SU-DHL-6 (cell line): ENCODE data around the gene ATP11C.
"Not testable (repeated sequence)": the region's sequence is repeated elsewhere in the genome, so short reads cannot be mapped to it uniquely, and the experiment has no call there.

ENCODE experiments used
- H2AFZ ChIP-seq: fragments of 200-600 bp; sonication (generic); 2 replicates; pipeline ENCODE4 v1.6.1; 2014; ENCODE audit warnings: low read depth, mild to moderate bottlenecking, moderate library complexity, mixed read lengths, antibody characterized with exemption, low read length; ENCODE audit not compliant: severe bottlenecking
- H3F3A ChIP-seq: fragments of 200-600 bp; shearing (Covaris generic); 2 replicates; pipeline ENCODE4 v1.6.0; 2016; ENCODE audit warnings: antibody characterized with exemption, mild to moderate bottlenecking; ENCODE audit not compliant: insufficient read depth
- H3K27ac ChIP-seq: fragments of 200-600 bp; sonication (generic); 2 replicates; pipeline ENCODE4 v1.5.1; 2016; ENCODE audit warnings: low read depth, mild to moderate bottlenecking, low read length, moderate library complexity, mixed read lengths
- H3K27me3 ChIP-seq: fragments of 200-600 bp; sonication (generic), shearing (Covaris generic); 2 replicates; pipeline ENCODE4 v1.6.0; 2014; ENCODE audit warnings: mild to moderate bottlenecking, low read length
- H3K36me3 ChIP-seq: fragments of 200-600 bp; sonication (generic); 2 replicates; pipeline ENCODE4 v1.6.1; 2014; ENCODE audit warnings: mild to moderate bottlenecking, low read length, mixed read lengths
- H3K4me2 ChIP-seq: fragments of 300-600, 200-600 bp; shearing (Covaris generic), sonication (generic); 2 replicates; pipeline ENCODE4 v1.6.0; 2014; ENCODE audit warnings: low read length, low read depth, mild to moderate bottlenecking; ENCODE audit not compliant: poor library complexity, severe bottlenecking
- H3K4me3 ChIP-seq: fragments of 200-600 bp; sonication (generic); 2 replicates; pipeline ENCODE4 v1.5.1; 2014; ENCODE audit warnings: antibody characterized with exemption, low read length, mild to moderate bottlenecking, mixed read lengths; ENCODE audit not compliant: insufficient read depth, poor library complexity, severe bottlenecking
- H3K79me2 ChIP-seq: fragments of 200-600 bp; sonication (generic); 2 replicates; pipeline ENCODE4 v1.6.1; 2014; ENCODE audit warnings: mild to moderate bottlenecking, low read length, moderate library complexity; ENCODE audit not compliant: insufficient read depth
- H3K9ac ChIP-seq: fragments of 200-600 bp; sonication (generic); 2 replicates; pipeline ENCODE4 v1.7.0; 2014; ENCODE audit warnings: mild to moderate bottlenecking, low read length
- H3K9me2 ChIP-seq: fragments of 200-600 bp; sonication (generic); replicated peaks from 2 replicates; pipeline ENCODE4 v1.6.1; 2014; ENCODE audit warnings: low read length; ENCODE audit not compliant: insufficient read depth
- H3K9me3 ChIP-seq: fragments of 200-600 bp; sonication (generic); 2 replicates; pipeline ENCODE4 v1.6.1; 2014; ENCODE audit warnings: low read length, mixed read lengths; ENCODE audit not compliant: insufficient read depth
- H4K20me1 ChIP-seq: fragments of 200-600 bp; sonication (generic); 2 replicates; pipeline ENCODE4 v1.6.1; 2014; ENCODE audit warnings: low read depth, mild to moderate bottlenecking, antibody characterized with exemption, low read length, moderate library complexity, mixed read lengths
- EZH2phosphoT487 ChIP-seq: fragments of 200-600 bp; sonication (generic), shearing (Covaris generic); conservative IDR thresholded peaks from 2 replicates; pipeline ENCODE4 v1.6.1; 2018; ENCODE audit warnings: mild to moderate bottlenecking, antibody characterized with exemption, low read length, moderate library complexity, mixed read lengths
- TF ChIP-seq, protein P1 (sequence below): fragments of 200-600 bp; sonication (generic); IDR thresholded peaks from one replicate; pipeline ENCODE4 v1.5.1; 2017; ENCODE audit warnings: antibody characterized with exemption, mild to moderate bottlenecking, low read length, moderate library complexity; ENCODE audit not compliant: insufficient read depth, poor library complexity, severe bottlenecking

The ATP11C gene

DNA sequence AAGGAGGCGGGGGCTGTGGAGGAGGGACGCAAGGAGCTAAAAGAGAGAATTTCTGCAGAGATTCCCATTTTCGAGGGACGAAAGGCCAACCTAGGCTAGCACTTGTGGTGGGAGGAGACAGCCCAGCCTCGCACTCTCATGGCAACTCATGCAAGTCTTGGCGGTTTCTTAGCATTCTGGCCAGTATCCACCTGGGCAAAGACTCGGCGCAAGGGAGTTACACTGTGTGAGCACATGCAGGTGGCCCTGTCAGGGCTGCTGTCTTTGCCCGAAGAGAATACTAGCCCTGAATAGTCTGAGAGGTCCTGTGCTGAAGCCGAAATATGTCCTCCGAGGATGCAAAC is 240.4 kb downstream of the ATP11C start:
- no peak overlapping the region for H2AFZ ChIP-seq

DNA sequence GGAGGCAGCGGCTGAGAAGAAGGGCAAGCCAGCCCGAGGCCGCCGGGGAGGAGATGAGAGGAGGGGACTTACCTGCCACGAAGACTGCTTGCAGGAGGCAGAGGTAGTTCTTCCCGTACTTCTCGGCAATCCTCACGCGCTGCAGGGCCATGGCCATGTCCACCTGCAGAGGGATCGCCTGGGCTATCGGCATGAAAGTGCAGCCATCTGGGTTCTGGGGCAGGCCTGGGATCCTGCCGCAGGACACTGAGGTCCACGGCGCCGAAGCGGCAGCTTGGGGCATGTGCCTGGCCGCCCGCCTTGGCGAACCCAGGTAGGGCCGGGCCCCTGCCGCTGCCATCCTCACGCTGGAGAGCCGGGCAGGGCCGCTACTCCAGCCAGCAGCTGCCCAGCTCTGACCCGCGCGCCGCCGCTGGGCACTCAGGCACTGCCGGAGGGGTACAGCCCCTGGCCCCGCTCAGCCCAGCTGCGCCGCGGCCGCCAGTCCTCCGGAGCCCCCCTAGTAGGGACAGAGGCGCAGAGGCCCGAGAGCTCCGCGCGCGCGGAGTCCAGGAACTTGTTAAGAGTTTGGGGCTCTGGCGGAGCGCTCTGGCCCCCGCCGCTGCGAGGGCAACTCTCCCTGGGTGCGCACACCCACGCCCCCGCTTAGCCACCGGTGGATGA is 240.9 kb downstream of the ATP11C start:
- TF ChIP-seq EZH2phosphoT487 = no peak
- TF ChIP-seq, protein P1, sequence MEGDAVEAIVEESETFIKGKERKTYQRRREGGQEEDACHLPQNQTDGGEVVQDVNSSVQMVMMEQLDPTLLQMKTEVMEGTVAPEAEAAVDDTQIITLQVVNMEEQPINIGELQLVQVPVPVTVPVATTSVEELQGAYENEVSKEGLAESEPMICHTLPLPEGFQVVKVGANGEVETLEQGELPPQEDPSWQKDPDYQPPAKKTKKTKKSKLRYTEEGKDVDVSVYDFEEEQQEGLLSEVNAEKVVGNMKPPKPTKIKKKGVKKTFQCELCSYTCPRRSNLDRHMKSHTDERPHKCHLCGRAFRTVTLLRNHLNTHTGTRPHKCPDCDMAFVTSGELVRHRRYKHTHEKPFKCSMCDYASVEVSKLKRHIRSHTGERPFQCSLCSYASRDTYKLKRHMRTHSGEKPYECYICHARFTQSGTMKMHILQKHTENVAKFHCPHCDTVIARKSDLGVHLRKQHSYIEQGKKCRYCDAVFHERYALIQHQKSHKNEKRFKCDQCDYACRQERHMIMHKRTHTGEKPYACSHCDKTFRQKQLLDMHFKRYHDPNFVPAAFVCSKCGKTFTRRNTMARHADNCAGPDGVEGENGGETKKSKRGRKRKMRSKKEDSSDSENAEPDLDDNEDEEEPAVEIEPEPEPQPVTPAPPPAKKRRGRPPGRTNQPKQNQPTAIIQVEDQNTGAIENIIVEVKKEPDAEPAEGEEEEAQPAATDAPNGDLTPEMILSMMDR = no peak
- H3K9me3 ChIP-seq = no peaks in the 10 kb centered on the region
- no peaks in the 10 kb centered on the region for H4K20me1 ChIP-seq
- H2AFZ ChIP-seq = no peak overlapping the region
- no peaks in the 10 kb centered on the region for H3F3A ChIP-seq
- no peaks in the 10 kb centered on the region for H3K27me3 ChIP-seq
- no peaks in the 10 kb centered on the region for H3K9me2 ChIP-seq
- no peaks in the 10 kb centered on the region for H3K36me3 ChIP-seq
- no peak overlapping the region for H3K4me3 ChIP-seq
- H3K79me2 ChIP-seq = no peaks in the 10 kb centered on the region
- no peak overlapping the region for H3K4me2 ChIP-seq
- no peak overlapping the region for H3K9ac ChIP-seq
- H3K27ac ChIP-seq = no peak overlapping the region

More for the DNA sequence above, 240.4 kb downstream of the ATP11C start:
- no peaks in the 10 kb centered on the region for H3K9me3 ChIP-seq
- H3K79me2 ChIP-seq = no peaks in the 10 kb centered on the region
- H3K27me3 ChIP-seq = no peaks in the 10 kb centered on the region
- H3K9ac ChIP-seq = no peak overlapping the region
- no peaks in the 10 kb centered on the region for H4K20me1 ChIP-seq
- H3K27ac ChIP-seq = no peak overlapping the region
- no peak overlapping the region for H3K4me2 ChIP-seq
- no peak overlapping the region for H3K4me3 ChIP-seq
- H3F3A ChIP-seq = no peaks in the 10 kb centered on the region
- H3K9me2 ChIP-seq = no peaks in the 10 kb centered on the region
- no peak for TF ChIP-seq EZH2phosphoT487
- TF ChIP-seq, protein P1 = no peak
- H3K36me3 ChIP-seq = no peaks in the 10 kb centered on the region

DNA sequence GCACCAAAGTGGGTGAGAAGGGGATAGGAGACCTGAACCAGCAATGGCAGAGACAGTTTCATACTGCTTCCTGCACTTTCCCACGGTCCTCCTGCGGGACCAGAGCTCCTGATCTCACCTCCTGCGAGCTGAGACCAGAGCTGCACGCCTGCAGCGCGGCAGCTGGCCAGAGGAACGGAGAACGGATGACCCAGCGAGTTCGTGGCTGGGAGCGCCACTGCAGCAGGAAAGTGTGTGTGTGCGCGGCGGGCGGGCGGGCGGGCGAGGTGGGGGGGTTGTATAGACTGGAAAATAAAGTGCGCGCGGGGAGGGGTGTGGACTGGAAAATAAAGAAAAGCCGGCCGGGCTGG is 241.4 kb downstream of the ATP11C start:
- Histone ChIP-seq H3F3A (no peaks in the 10 kb centered on the region), H4K20me1 (no peaks in the 10 kb centered on the region), H3K27me3 (no peaks in the 10 kb centered on the region), H3K27ac (no peak overlapping the region), H3K9ac (no peak overlapping the region), H3K79me2 (no peaks in the 10 kb centered on the region), H3K4me3 (no peak overlapping the region), H3K9me2 (no peaks in the 10 kb centered on the region), H2AFZ (no peak overlapping the region), H3K36me3 (no peaks in the 10 kb centered on the region), H3K9me3 (no peaks in the 10 kb centered on the region), H3K4me2 (no peak overlapping the region)
- TF ChIP-seq EZH2phosphoT487 = no peak
- TF ChIP-seq, protein P1 = no peak

DNA sequence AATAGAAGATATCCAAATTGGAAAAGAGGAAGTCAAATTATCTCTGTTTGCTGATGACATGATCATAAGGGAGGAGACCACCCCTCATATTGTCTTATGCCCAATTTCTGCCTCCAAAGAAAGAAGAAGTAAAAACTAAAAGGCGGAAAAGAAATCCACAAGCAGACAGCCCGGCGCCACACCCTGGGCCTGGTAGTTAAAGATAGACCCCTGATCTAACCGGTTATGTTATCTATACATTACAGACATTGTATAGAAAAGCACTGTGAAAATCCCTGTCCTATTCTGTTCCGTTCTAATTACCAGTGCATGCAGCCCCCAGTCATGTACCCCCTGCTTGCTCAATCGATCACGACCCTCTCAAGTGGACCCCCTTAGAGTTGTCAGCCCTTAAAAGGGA is 247.7 kb downstream of the ATP11C start:
- H3K4me2 ChIP-seq, H3K36me3 ChIP-seq, H3F3A ChIP-seq, H3K27me3 ChIP-seq, H3K9me2 ChIP-seq, H3K9me3 ChIP-seq, H4K20me1 ChIP-seq, H2AFZ ChIP-seq, H3K4me3 ChIP-seq, H3K27ac ChIP-seq, H3K9ac ChIP-seq, H3K79me2 ChIP-seq: not testable (repeated sequence)
